ENCODE data around the gene RBCK1. TPM values are rescaled to one million over a fixed set of nuclear protein-coding genes. Genes with fewer than 3 reads are reported as not detected.

Gene RBCK1
- total RNA-seq, 1 donor from 2014 or later = 101 TPM

DNA sequence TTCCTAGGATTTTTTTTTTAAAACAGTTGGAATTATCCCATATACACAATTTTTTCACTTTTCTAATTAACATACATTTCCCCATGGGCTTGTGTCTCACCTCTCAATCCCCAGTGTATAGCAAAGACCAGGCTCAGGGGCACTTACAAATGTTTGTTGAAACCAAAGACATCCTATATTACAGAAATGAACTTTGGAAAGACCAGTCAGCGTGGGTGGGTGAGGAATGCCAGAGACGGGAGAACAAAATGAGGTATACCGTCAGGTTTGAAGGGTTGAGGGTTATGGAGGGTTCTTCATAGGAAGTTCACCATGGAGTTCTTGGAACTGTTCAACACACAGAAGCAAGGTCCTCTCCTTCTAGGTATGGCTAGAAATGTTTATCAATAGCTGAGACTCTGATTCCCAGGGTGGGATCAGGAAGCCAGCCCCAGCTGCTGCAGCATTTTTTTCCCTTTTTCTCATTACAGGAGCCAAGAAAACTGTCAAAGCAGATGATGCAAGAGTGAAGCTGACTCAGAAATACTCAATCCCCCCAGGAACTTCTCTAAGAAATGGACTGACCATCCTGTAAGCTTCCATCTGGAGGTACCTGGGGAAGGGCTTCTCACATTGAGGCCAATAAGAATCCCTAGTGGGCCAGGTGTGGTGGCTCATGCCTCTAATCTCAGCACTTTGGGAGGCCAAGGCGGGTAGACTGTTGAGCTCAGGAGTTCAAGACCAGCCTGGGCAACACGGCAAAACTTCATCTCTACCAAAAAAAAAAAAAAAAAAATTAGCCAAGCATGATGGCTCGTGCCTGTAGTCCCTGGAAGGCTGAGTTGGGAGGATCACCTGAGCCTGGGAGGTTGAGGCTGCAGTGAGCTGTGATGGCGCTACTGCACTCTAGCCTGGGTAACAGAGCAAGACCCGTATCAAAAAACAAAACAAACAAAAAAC is 70.2 kb downstream of the RBCK1 start:
- intact Hi-C loops (cut with DNase I) = loop anchor here (2.0 kb wide), 1 partner anchor 125 kb away; no protein-coding TSS in a partner anchor
- Histone ChIP-seq H3K9me3 (no peaks in the 10 kb centered on the region), H3K4me3 (no peak overlapping the region), H3K36me3 (peaks cover 25% of the 10 kb centered on the region), H3K27ac (no peak overlapping the region), H3K27me3 (no peaks in the 10 kb centered on the region), H3K4me1 (no peaks in the 10 kb centered on the region)
- no peak for ATAC-seq
- no peak for DNase-seq
- TF ChIP-seq, protein P1, sequence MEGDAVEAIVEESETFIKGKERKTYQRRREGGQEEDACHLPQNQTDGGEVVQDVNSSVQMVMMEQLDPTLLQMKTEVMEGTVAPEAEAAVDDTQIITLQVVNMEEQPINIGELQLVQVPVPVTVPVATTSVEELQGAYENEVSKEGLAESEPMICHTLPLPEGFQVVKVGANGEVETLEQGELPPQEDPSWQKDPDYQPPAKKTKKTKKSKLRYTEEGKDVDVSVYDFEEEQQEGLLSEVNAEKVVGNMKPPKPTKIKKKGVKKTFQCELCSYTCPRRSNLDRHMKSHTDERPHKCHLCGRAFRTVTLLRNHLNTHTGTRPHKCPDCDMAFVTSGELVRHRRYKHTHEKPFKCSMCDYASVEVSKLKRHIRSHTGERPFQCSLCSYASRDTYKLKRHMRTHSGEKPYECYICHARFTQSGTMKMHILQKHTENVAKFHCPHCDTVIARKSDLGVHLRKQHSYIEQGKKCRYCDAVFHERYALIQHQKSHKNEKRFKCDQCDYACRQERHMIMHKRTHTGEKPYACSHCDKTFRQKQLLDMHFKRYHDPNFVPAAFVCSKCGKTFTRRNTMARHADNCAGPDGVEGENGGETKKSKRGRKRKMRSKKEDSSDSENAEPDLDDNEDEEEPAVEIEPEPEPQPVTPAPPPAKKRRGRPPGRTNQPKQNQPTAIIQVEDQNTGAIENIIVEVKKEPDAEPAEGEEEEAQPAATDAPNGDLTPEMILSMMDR (IDR thresholded peaks at IDR 0.05) = no peak

GRCh38 chr20:478949-479429 is 70.9 kb downstream of the RBCK1 start:
- no peak overlapping the region for H3K4me3 ChIP-seq
- no peaks in the 10 kb centered on the region for H3K9me3 ChIP-seq
- intact Hi-C loops (cut with DNase I) = loop anchor here (2.0 kb wide), 1 partner anchor 126 kb away; no protein-coding TSS in a partner anchor
- no peak for DNase-seq
- ATAC-seq = peak; percentile 72
- H3K27me3 ChIP-seq = no peaks in the 10 kb centered on the region
- TF ChIP-seq, protein P1 (IDR thresholded peaks at IDR 0.05) = peak; percentile 69
- H3K27ac ChIP-seq = no peak overlapping the region
- no peaks in the 10 kb centered on the region for H3K4me1 ChIP-seq
- H3K36me3 ChIP-seq = peaks cover 32% of the 10 kb centered on the region

GRCh38 chr20:479487-479886 is 71.4 kb downstream of the RBCK1 start:
- TF ChIP-seq, protein P1 (IDR thresholded peaks at IDR 0.05) = no peak
- Histone ChIP-seq H3K36me3 (peaks cover 37% of the 10 kb centered on the region), H3K4me3 (no peak overlapping the region), H3K27me3 (no peaks in the 10 kb centered on the region), H3K4me1 (no peaks in the 10 kb centered on the region), H3K27ac (no peak overlapping the region), H3K9me3 (no peaks in the 10 kb centered on the region)
- intact Hi-C loops (cut with DNase I) = loop anchor here (2.0 kb wide), 1 partner anchor 127 kb away; no protein-coding TSS in a partner anchor
- ATAC-seq = no peak
- no peak for DNase-seq

GRCh38 chr20:480044-480443 is 71.9 kb downstream of the RBCK1 start:
- no peak for ATAC-seq
- H3K9me3 ChIP-seq = no peaks in the 10 kb centered on the region
- no peak for DNase-seq
- H3K27ac ChIP-seq = no peak overlapping the region
- intact Hi-C loops (cut with DNase I) = no loop called here
- H3K27me3 ChIP-seq = no peaks in the 10 kb centered on the region
- no peak overlapping the region for H3K4me3 ChIP-seq
- H3K4me1 ChIP-seq = no peaks in the 10 kb centered on the region
- H3K36me3 ChIP-seq = peaks cover 41% of the 10 kb centered on the region
- TF ChIP-seq, protein P1 (IDR thresholded peaks at IDR 0.05) = no peak

- no peak overlapping the region for H3K27ac ChIP-seq
- intact Hi-C loops (cut with DNase I) = no loop called here
- H3K4me3 ChIP-seq = no peak overlapping the region
- H3K36me3 ChIP-seq = peaks cover 52% of the 10 kb centered on the region
- ATAC-seq = no peak
- no peak for DNase-seq
- no peaks in the 10 kb centered on the region for H3K9me3 ChIP-seq
- TF ChIP-seq, protein P1 (IDR thresholded peaks at IDR 0.05) = no peak
- H3K4me1 ChIP-seq = no peaks in the 10 kb centered on the region
- H3K27me3 ChIP-seq = no peaks in the 10 kb centered on the region
These were observed 73.1 kb downstream of the RBCK1 start for GRCh38 chr20:481167-481566.

Other genes starting within 250 kb of the RBCK1 start
- not detected for gene DEFB128, start 218.6 kb upstream of the RBCK1 start, total RNA-seq
- gene DEFB129, start 181.0 kb upstream of the RBCK1 start, total RNA-seq = not detected
- gene DEFB132, start 150.6 kb upstream of the RBCK1 start, total RNA-seq = not detected
- 8.8 TPM for gene C20orf96, start 117.5 kb upstream of the RBCK1 start, total RNA-seq
- gene ZCCHC3, start 110.7 kb upstream of the RBCK1 start, total RNA-seq = 15.7 TPM
- gene SOX12, start 82.7 kb upstream of the RBCK1 start, total RNA-seq = 8.4 TPM
- gene NRSN2, start 61.2 kb upstream of the RBCK1 start, total RNA-seq = 19.9 TPM
- gene TRIB3, start 27.5 kb upstream of the RBCK1 start, total RNA-seq = 16.8 TPM
- 38.4 TPM for gene TBC1D20, start 54.2 kb downstream of the RBCK1 start, total RNA-seq
- gene CSNK2A1, start 135.5 kb downstream of the RBCK1 start, total RNA-seq = 84.8 TPM
- 0.43 TPM for gene TCF15, start 202.0 kb downstream of the RBCK1 start, total RNA-seq
- 41.2 TPM for gene SRXN1, start 244.9 kb downstream of the RBCK1 start, total RNA-seq